RWPE1 (cell line): Measurements from ENCODE around the gene DCAF15.
"Not testable (repeated sequence)": the region's sequence is repeated elsewhere in the genome, so short reads cannot be mapped to it uniquely, and the experiment has no call there.

Experiments used
- CTCF ChIA-PET: fragments of 350-600 bp; sonication (Branson Sonifier 250); formaldehyde crosslinking; extraction: SDS; loops from one replicate; lab custom pipeline; 2021; lab: Yijun Ruan, JAX
- POLR2A ChIA-PET: fragments of 400-600 bp; formaldehyde crosslinking; extraction: SDS; loops from one replicate; lab custom pipeline; 2020; ENCODE audit warnings: antibody characterized with exemption; ENCODE audit not compliant: low non-redundant PET; lab: Yijun Ruan, JAX
- DNase-seq: peaks from one replicate; pipeline ENCODE4 v3.0.0; 2012; ENCODE audit warnings: low spot score
- H3K27ac ChIP-seq: fragments of 450-650 bp; 2 replicates; pipeline ENCODE4 v1.5.1; 2017
- CTCF ChIP-seq: fragments of 450-650 bp; conservative IDR thresholded peaks from 2 replicates; pipeline ENCODE4 v1.5.1; 2017; ENCODE audit warnings: low read depth, mild to moderate bottlenecking

Gene DCAF15

GRCh38 chr19:13920524-13920923 lies 31.8 kb upstream of the DCAF15 start:
- ChIA-PET POLR2A (no interaction called here), CTCF (no interaction called here)
- no peak for DNase-seq
- no peak overlapping the region for H3K27ac ChIP-seq
- TF ChIP-seq CTCF = no peak

- TF ChIP-seq CTCF = no peak
- ChIA-PET POLR2A (no interaction called here), CTCF (no interaction called here)
- peak; percentile 53 for DNase-seq
- H3K27ac ChIP-seq = no peak overlapping the region
These were observed 31.2 kb upstream of the DCAF15 start for GRCh38 chr19:13920940-13921747.

- POLR2A ChIA-PET, H3K27ac ChIP-seq, CTCF ChIA-PET, DNase-seq: not testable (repeated sequence)
These were observed 30.2 kb upstream of the DCAF15 start for GRCh38 chr19:13922118-13922517.

GRCh38 chr19:13923194-13923987 lies 28.9 kb upstream of the DCAF15 start:
- ChIA-PET CTCF (interaction anchor here (0.6 kb wide), 1 partner anchor 150 kb away, joined by 3 read pairs; no protein-coding TSS in a partner anchor), POLR2A (interaction anchor here (0.7 kb wide), 1 partner anchor 27 kb away, joined by 8 read pairs; no protein-coding TSS in a partner anchor)
- H3K27ac ChIP-seq = peak overlapping the region; percentile 17; the same call in 1 of the 2 replicates
- no peak for DNase-seq
- no peak for TF ChIP-seq CTCF

GRCh38 chr19:13926010-13926409 lies 26.3 kb upstream of the DCAF15 start:
- no peak for TF ChIP-seq CTCF
- ChIA-PET CTCF (interaction anchor here (0.6 kb wide), 1 partner anchor 19 kb away, joined by 3 read pairs; no protein-coding TSS in a partner anchor), POLR2A (no interaction called here)
- peak overlapping the region; percentile 40; the same call in 1 of the 2 replicates for H3K27ac ChIP-seq
- DNase-seq = no peak

- no peak for DNase-seq
- CTCF ChIA-PET = no interaction called here
- POLR2A ChIA-PET = no interaction called here
- H3K27ac ChIP-seq = peak overlapping the region; percentile 40
- no peak for TF ChIP-seq CTCF
These were observed 25.6 kb upstream of the DCAF15 start for GRCh38 chr19:13926715-13927114.

- ChIA-PET POLR2A (no interaction called here), CTCF (no interaction called here)
- no peak for TF ChIP-seq CTCF
- DNase-seq = no peak
- H3K27ac ChIP-seq = peak overlapping the region; percentile 40
These were observed 23.0 kb upstream of the DCAF15 start for GRCh38 chr19:13929340-13929739.
